GM19452 (cell line): Measurements from ENCODE around the gene ULK3.

Experiments
- ATAC-seq: cut with Tn5 transposase; IDR thresholded peaks from one replicate; pipeline ENCODE4 v1.9.1; 2021; ENCODE audit not compliant: unreplicated experiment

Gene ULK3

DNA sequence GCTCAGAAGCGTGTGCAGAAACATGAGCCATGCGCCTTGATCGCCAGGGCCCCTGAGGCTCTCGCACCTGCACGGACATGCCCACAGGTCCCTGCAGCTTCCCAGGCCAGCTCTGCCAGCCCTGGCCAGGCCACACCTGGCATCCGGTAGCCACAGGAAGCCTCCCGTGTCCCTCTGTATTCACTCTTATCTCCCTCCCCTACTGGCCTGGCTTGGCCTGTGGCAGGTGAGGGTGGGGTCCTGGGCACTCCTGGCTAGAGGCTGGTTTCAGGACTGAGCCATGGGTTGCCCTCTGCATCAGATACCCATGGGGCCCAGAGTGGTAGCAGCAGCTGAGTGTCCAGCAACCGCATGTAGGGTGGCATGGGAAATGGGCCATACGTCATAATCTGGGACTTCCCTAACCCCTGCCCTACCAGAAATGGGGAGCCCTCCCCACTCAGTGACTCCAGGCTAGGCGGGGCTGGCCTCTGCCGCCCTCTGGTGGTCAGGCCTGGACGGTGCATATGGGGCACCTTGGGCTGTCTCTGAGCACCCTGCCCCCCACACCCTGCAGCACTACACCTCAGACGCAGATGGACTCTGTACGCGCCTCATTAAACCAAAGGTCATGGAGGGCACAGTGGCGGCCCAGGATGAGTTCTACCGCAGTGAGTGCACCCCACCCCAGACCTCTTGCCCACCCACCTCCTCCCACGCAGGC, 42.9 kb downstream of the ULK3 start:
- ATAC-seq, result peak; percentile 68

DNA sequence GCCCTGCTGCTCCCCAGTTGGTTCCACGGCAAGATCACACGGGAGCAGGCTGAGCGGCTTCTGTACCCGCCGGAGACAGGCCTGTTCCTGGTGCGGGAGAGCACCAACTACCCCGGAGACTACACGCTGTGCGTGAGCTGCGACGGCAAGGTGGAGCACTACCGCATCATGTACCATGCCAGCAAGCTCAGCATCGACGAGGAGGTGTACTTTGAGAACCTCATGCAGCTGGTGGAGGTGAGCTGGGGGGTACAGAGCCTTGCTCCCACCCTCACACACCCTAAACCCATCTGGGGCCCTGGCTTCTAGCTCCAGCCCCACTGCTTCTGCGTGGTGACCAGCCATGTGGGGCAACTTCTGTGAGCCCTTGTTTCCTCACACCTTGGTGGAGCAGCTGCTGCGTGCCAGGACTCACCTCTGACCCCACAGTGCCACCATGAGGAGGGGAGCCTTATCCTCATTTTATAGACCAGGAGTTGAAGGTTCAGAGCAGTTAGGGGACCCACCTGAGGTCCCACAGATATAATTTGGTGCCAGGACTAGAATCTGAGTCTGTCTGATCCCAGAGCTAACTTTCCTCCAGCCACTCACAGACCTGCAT, 43.6 kb downstream of the ULK3 start:
- no peak for ATAC-seq

DNA sequence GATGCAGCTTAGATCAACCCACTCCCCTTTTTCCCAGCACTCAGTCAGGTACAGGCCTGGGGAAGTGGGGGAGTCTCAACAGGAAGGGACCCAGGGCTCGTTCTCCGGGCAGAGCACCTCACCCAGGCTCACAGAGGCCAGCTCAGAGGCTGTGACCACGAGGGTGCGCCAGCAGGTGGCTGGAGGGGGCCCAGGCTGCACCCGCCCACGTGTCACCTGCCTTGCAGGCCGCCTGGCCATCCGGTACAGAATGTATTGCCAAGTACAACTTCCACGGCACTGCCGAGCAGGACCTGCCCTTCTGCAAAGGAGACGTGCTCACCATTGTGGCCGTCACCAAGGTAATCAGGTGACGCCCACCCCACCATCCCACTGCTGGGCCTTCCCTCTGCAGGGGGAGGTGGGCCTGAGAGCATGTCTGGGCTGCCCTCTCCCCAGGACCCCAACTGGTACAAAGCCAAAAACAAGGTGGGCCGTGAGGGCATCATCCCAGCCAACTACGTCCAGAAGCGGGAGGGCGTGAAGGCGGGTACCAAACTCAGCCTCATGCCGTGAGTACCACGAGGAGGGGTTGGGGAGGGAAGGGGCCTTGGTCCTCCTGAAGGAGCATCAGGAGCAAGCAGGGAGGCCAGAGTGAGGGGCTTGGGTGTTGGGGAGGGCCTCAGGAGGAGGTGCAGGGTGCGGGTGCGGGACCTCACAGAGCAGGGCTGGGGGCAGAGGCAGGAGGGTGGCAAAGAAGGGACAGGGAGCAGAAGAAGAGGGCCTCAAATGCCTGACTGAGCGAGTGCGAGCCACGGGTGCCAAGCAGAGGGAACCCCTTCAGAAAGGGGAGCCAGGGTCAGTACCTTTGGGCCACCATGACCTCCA, 44.3 kb downstream of the ULK3 start:
- ATAC-seq, result no peak

DNA sequence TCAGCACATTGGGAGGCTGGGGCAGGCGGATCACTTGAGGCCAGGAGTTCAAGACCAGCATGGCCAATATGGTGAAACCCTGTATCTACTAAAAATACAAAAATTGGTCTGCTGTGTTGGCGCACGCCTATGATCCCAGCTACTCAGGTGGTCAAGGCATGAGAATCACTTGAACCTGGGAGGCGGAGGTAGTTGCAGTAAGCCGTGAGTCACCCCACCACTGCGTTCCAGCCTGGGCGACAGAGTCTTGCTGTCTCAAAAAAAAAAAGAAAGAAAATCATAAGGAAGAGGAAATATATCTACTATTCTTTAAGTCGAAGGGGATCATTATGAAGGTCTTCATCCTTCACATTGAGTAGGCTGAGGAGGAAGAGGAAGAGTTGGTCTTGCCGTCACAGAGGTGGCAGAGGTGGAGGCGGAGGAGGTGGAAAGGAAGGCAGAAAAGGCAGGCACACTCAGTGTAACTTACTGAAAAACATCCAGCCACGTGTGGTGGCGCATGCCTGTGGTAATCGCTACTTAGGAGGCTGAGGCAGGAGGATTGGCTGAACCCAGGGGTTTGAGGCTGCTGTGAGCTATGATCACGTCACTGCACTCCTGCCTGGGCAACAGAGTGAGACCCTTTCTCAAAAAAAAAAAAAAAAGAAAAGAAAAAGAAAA, 46.9 kb downstream of the ULK3 start:
- ATAC-seq, result no peak

DNA sequence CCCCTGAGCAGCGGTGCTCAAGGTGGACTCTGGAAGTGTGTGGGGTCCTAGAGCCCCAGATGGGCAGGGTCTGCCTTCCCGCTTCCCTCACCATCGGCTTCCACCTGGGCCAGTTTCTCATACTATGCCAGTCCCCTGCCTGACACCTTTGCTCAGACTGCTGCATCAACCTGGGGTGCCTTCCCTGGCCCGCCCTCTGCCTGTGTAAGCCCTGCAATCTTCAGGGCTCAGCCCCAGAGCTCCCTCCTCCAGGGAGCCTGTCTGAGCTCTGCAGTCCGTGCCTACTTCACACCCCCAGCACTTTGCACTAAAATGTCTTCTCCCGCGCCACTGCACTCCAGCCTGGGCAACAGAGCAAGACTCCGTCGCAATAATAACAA, 48.0 kb downstream of the ULK3 start:
- no peak for ATAC-seq

DNA sequence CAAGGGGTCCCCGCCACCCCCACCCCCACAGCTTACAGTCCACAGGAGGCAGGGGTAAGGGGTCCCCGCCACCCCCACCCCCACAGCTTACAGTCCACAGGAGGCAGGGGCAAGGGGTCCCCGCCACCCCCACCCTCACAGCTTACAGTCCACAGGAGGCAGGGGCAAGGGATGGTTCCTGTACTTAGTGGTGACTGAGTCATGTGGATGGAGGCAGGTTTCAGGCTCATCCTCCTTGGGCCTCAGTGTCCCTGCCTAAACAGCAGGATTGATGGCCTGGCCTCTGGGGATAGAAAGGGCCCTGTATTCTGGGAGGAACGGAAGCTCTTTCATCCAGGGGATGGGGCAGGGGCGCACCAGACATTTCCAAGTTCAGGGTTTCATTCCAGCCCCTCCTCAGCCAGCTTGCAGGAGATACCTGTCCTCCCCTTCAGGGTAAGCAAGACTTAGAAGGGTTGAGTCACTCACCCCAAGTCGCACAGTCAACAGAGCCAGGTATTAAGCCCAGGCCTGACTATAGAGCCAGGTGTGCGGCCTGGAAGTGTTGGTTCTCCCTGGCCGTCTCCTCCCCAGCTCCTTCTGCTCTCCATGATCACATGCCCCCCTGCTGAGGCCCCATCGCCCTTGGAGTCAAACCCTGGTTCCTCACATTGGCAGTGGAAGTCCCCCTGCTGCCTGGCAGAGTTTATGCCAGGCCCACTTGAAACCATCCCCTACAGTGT, 48.5 kb downstream of the ULK3 start:
- no peak for ATAC-seq

DNA sequence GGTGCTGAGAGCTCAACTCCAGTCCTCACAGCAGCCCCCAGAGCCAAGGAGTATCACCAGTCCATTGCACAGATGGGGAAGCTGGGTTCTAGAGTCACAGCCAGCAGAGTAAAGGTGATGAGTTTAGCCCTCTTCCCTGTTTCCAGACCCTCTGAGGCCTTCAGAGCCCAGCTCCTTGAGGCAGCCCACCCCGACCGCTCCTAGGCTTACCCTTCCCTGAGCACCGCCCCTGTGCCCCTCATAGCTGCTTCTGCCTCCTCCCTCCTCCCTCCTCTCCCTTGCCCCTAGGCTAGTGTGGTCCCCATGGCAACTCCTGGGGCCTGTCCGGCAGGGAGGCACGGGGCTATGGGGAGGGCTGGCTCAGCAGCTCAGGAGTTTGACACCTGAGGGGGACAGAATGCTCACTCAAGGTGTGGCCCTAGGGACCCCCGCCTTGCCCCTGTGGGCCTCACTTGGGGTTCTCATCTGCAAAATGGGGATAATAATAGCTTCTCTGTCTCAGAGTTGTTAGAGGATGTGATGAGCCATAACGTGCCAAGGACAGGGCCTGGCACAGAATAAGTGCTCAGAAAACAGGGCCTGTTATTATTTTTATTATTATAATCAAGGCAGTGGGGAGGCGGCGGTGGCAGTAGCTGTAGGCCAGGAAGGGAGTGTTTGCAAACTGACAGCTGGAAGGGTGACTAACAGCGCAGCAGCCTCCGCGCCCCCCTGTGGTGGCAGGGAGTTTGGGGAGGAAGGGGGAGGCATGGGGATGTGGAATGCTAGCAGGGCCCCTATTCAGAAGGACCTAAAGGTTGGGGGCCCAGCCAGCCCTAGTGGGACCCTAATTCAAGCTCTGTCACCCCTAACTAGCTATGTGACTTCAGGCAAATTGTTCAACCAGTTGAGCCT, 49.6 kb downstream of the ULK3 start:
- ATAC-seq, result no peak

DNA sequence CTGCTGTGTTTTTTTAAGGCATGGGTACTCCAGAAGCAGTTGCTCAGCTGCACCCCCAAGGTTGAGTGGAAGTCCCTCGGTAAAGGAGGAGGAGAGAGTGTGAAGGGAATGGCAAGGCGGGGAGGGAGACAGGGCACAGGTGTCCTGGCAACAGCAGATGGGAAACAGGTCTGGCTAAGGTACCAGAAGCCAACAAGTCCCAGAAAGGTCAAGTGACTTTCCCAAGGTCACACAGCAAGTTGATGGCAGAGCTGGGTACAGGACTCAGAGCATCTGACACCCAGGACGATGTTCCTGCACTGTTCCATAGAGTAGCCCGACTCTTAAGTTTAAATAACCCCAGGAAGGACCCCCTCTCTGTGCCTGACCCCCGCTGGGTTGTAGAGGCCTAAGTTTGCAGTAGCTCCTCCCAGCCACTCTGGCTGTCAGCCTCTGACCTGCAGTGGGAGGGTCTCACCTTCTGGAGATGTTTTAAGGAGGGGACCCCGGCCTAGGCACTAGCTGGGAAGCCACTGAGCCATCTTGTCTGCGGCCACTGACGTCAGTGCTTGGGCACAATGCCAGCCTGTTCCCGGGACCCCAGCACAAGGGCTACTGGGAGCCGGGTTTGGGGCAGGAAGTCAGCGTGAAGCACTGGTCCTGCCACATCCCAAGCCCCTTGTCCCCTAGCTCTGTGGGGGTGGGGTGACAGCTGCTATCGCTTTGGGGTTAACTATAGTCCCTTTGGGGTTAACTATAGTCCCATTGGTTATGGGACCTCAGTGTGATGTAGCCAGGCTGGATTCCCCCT, 50.5 kb downstream of the ULK3 start:
- no peak for ATAC-seq

DNA sequence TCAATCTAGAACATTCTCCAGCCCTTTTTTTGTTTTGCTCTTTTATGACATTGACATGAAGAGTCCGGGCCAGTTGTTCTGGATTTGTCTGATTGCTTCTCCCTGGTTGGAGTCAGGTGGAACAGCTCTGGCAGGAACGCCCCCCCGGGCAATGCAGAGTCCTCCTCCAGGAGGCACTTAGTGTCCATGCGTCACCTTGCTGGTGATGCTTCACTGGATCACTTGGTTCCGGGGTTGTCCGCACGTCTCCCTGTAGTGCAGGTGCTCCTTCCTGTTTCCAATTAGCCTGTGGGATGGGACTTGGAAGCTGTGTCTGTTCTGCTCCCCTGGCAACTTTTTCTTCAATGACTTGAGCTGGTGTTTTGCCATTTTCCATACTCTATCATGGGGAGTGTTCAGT, 51.3 kb downstream of the ULK3 start:
- ATAC-seq, result no peak

DNA sequence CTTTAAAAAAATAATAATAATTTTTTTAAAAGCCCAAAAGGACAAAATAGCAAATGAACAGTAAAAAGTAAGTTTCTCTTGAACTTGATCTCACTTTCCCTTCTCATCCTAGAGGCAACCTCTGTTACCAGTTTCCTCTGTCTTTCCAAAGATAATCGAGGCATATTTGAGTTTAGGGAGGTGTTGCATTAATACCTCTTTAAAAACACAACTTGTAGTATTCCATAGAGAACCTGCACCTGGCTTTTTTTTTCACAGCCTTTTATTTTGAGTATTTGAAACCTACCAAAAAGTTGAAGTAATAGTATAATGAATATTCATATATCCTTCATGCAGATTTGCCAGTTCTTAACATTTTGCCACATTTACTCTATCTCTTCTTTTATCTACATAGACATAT, 51.9 kb downstream of the ULK3 start:
- ATAC-seq, result no peak

DNA sequence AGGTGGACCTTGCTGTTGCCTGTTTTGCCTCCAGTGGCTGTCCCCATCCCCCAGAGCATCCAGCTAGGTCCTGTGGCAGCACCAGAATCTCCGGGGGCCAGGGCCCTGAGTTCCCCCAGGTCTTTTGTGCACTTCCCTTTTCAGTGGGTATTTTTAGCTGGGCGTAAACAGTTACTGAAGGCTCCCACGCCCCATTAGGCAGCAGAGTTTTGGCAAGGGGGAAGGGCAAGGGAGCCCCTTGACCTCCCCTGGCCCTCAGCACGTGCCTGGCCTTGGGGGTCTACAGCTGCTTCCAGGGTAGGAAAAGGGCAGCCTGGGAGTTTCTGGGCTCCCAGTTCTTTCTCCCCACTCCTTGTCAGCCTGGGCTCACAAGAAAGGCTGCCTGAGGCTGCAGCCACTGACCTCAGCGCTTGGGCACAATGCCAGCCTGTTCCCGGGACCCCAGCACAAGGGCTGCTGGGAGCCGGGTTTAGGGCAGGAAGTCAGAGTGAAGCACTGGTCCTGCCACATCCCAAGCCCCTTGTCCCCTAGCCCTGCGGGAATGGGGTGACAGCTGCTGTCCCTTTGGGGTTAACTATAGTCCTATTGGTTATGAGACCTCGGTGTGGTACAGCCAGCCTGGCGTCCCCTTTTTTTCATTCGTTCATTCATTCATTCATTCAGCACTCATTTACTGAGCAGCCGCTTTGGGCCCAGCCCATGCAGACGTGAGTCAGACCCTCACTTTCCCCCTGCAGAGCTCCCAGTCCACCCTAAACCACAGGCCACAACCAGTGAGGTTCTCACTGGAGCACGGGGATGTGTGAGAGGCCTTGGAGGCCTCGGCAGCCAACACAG, 52.7 kb downstream of the ULK3 start:
- no peak for ATAC-seq

DNA sequence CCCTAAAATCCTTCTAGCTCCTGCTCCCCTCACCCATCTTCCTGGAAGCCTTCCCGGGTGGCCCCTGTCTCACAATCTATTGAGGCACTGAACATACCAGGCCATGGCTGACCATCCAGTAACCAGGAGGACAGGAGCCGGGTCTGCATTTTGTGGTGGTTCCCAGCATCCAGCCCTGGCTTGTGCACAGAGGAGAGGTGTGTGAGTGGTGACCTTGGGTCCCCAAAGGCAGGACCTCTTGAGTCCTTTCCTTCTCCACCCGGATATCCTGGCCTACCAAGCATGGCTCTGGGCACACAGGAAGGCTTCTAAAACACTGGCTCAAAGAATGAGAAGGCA, 53.2 kb downstream of the ULK3 start:
- ATAC-seq, result no peak

DNA sequence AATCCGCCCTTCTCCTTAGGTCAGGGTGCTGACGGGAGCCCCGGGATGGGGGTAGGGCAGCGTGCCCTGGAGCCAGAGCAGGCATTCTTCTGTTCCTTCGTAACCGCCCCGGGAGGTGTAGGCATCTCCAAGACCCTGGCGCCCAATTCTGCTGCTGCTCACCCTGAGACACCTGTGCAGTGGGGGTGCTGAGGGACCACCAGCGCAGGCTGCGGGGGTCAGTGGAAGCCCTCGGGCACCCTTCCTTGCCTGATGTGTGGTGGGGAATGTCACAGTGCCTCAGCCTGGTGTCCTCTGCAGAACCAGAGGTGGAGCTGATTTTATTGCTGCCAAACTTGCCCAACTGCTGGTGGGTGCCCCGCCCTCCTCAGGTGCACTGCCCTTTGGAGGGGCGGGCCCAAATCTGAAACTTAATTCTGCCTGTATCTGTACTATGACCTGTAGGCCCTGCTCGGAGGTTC, 53.8 kb downstream of the ULK3 start:
- no peak for ATAC-seq

DNA sequence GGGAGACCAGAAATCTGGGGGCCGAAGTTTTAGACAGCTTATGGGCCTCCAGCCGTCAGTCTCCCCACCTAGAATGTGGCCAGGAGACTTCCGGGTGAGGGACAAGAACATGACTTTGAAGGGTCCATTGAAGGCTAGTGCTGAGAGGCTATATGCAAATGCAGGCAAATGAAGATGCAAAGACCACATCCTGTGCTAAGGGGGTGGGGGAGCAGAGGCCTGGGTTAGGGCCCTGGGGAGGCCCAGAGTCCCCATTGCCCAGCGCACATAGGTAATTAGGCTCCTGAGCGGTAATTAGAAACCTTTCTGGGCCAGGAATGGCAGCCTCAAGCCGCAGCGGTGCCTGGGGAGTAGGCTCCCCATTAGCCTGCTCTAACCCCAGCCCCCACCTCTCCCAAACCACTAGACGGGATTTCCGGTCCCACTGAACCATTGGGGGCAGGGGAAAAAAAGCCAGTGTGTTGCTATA, 54.2 kb downstream of the ULK3 start:
- peak; percentile 26 for ATAC-seq

DNA sequence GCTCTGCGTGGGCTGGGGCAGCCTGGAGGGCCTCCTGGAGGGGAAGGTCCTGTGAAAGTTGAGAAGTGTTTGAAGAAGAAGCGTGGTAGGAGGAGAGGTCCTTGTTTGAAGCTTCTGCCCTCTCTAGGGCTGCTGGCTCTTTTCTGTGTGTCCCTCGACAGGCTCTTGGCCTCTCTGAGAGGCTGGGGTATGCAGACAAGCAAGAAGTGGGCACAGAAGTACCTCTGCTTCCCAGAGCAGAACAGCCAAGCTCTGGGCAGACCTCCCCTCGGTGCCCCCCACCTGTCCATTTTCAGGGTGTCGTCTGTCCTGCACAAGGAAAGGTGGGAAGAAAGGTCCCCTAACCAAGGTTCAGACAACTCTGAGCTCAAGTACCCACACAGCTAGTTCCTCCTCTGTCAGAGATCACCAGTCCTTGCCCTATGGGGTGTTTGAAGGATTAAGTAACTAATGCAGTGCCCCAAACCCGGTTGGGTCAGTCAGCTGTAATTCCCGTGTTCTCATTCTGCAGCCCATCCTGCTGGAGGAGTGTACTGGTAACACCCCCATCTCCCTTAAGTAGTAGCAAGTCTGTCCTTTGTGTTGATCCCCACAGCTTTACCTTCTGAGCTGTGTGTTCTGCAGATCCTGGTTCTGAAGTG, 54.8 kb downstream of the ULK3 start:
- no peak for ATAC-seq

DNA sequence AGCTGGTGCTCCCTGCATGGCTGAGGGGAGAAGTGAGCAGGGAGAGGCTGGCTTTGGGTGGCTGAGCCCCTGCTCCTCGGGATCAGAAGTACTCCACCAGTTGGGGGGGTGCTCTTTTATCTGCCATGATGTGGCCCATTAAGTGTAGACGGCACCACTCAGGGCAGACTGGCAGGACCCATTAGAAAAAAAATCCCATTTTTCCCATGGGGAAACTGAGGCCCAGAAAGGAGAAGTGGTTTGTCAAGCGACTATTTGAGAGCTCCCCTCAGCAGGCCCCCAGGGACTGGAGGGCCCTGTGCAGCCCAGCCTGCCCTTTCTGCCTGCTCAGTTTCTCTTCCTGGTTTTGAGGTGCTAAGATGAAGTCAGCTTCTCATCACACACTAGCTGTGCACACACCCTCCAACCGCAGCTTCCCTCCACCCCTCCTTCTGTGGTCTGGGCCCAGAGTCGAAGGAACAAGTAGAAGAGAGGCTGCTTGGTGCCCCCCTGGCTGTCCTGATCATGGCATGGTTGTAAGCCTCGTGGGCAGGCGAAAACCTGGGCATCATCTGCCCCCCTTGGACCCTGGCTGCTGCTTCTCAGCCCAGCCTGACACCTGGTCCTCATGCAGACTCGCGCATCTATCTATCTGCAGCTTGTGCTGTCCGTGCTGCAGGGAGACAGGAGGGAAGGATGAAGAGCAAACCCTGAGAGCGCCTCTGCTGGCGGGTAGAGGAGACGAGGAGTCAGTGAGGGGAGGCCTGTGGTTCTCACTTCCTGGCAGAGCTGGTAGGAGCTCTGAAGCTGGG, 55.5 kb downstream of the ULK3 start:
- ATAC-seq, result peak; percentile 47
